HCT116 (cell line): Measurements from ENCODE around the gene ALAS1. TPM values are rescaled to one million over a fixed set of nuclear protein-coding genes. Genes with fewer than 3 reads are reported as not detected.

Source experiments
- ATAC-seq: fragments of 200-7000 bp; cut with Tn5 transposase; 2 replicates; pipeline ENCODE4 v1.9.1; 2020; ENCODE audit warnings: mild to moderate bottlenecking, moderate library complexity
- BruUV-seq: library from RNA; stranded (reverse); fragments of 400-500 nt; replicated peaks from 2 replicates; lab custom pipeline; 2021; lab: Mats Ljungman, UMichigan
- CTCF ChIA-PET: fragments of 300-600 bp; sonication (Branson Sonifier 250); formaldehyde crosslinking; loops from one replicate; lab custom pipeline; 2021; ENCODE audit warnings: antibody characterized with exemption; lab: Charles Lee
- POLR2A ChIA-PET: fragments of 300-600, 350-600 bp; sonication (Branson Sonifier 250); formaldehyde crosslinking; loops from one replicate; lab custom pipeline; 2021; ENCODE audit warnings: antibody characterized with exemption; lab: Charles Lee
- RAD21 ChIA-PET, 2 experiments: fragments of 300-600 bp; sonication (Branson Sonifier 250); formaldehyde crosslinking; loops; one replicate each; lab custom pipeline; 2023; ENCODE audit warnings: low total read pairs in 2 of 2; ENCODE audit not compliant: uncharacterized antibody in 2 of 2, unreplicated experiment in 2 of 2, low non-redundant PET in 1 of 2; lab: Charles Lee
- DNase-seq: peaks from one replicate; pipeline ENCODE4 v3.0.0-alpha.2; 2010; ENCODE audit warnings: low read depth, low spot score
- H2AFZ ChIP-seq: fragments of 200-600 bp; shearing (Covaris generic), sonication (generic); 2 replicates; pipeline ENCODE4 v1.6.1; 2017; ENCODE audit warnings: low read depth, mixed run types, mixed read lengths, antibody characterized with exemption, low read length; ENCODE audit not compliant: poor library complexity, severe bottlenecking
- H3K27ac ChIP-seq: 2 replicates; pipeline ENCODE4 v1.5.1; 2012; ENCODE audit warnings: low read depth, low read length
- H3K27me3 ChIP-seq: fragments of 200-600 bp; sonication (generic); 2 replicates; pipeline ENCODE4 v1.6.1; 2016; ENCODE audit warnings: mixed run types, low read length, mixed read lengths; ENCODE audit not compliant: insufficient read depth
- H3K36me3 ChIP-seq, 2 experiments: fragments of 200-500 bp in 1 of 2; fragments of 200-600 bp in 1 of 2; sonication (Bioruptor generic) in 1 of 2; sonication (generic) in 1 of 2; 2 replicates each; pipeline versions ENCODE4 v1.5.1 to v1.6.1; 2014 to 2016; ENCODE audit warnings: low read length in 2 of 2, inconsistent platforms in 1 of 2, mixed read lengths in 1 of 2, mixed run types in 1 of 2; ENCODE audit not compliant: insufficient read depth in 2 of 2, control insufficient read depth in 1 of 2
- H3K4me1 ChIP-seq, 2 experiments: fragments of 200-600 bp in 1 of 2; sonication (generic) in 1 of 2; 2 replicates each; pipeline versions ENCODE4 v1.5.1 to v1.6.1; 2012 to 2017; ENCODE audit warnings: low read length in 2 of 2, inconsistent platforms in 1 of 2, mild to moderate bottlenecking in 1 of 2, mixed read lengths in 1 of 2, mixed run types in 1 of 2, moderate library complexity in 1 of 2; ENCODE audit not compliant: insufficient read depth in 2 of 2, control insufficient read depth in 1 of 2
- H3K4me2 ChIP-seq: fragments of 200-600 bp; sonication (generic); 2 replicates; pipeline ENCODE4 v1.6.1; 2017; ENCODE audit warnings: mixed run types, low read length, mixed read lengths
- H3K4me3 ChIP-seq, 2 experiments: fragments of 200-600 bp in 1 of 2; sonication (generic) in 1 of 2; replicated peaks in 1 of 2; 2 replicates each; pipeline ENCODE4 v1.5.1; 2011 to 2016; ENCODE audit warnings: low read length in 2 of 2, control low read depth in 1 of 2, low read depth in 1 of 2, mild to moderate bottlenecking in 1 of 2, mixed read lengths in 1 of 2, mixed run types in 1 of 2
- H3K79me2 ChIP-seq: fragments of 200-600 bp; sonication (generic); 2 replicates; pipeline ENCODE4 v1.6.1; 2017; ENCODE audit warnings: mild to moderate bottlenecking, mixed run types, low read length, moderate library complexity, mixed read lengths; ENCODE audit not compliant: insufficient read depth
- H3K9ac ChIP-seq: fragments of 200-600 bp; sonication (generic); 2 replicates; pipeline ENCODE4 v1.6.1; 2016; ENCODE audit warnings: low read length, mixed read lengths
- H3K9me2 ChIP-seq: fragments of 200-600 bp; sonication (generic), shearing (Covaris generic); 2 replicates; pipeline ENCODE4 v1.6.1; 2017; ENCODE audit warnings: mixed run types, mild to moderate bottlenecking, moderate library complexity; ENCODE audit not compliant: insufficient read depth
- H3K9me3 ChIP-seq, 2 experiments: fragments of 200-500 bp in 1 of 2; fragments of 200-600 bp in 1 of 2; sonication (Bioruptor generic) in 1 of 2; sonication (generic) in 1 of 2; 2 replicates each; pipeline ENCODE4 v1.6.1; 2014 to 2017; ENCODE audit warnings: low read length in 2 of 2, mixed read lengths in 2 of 2, inconsistent platforms in 1 of 2, low read depth in 1 of 2, mild to moderate bottlenecking in 1 of 2, mixed run types in 1 of 2, moderate library complexity in 1 of 2; ENCODE audit not compliant: control insufficient read depth in 1 of 2, insufficient read depth in 1 of 2
- H4K20me1 ChIP-seq: fragments of 200-600 bp; sonication (generic), shearing (Covaris generic); 2 replicates; pipeline ENCODE4 v1.6.1; 2017; ENCODE audit warnings: mixed run types, mild to moderate bottlenecking, moderate library complexity; ENCODE audit not compliant: insufficient read depth
- ATF3 ChIP-seq: IDR thresholded peaks from 2 replicates; pipeline ENCODE4 v1.6.1; 2012
- CBX3 ChIP-seq: IDR thresholded peaks from 2 replicates; pipeline ENCODE4 v1.6.1; 2012; ENCODE audit warnings: low read depth
- CEBPB ChIP-seq: IDR thresholded peaks from 2 replicates; pipeline ENCODE4 v1.6.1; 2012; ENCODE audit warnings: low read depth
- CTCF ChIP-seq, 3 experiments: fragments of 200-600 bp in 1 of 3; sonication (generic) in 1 of 3; IDR thresholded peaks in 2 of 3; conservative IDR thresholded peaks in 1 of 3; 2 replicates each; pipeline ENCODE4 v1.5.1; 2012 to 2017; ENCODE audit warnings: low read depth in 2 of 3, low read length in 2 of 3, antibody characterized with exemption in 1 of 3, borderline replicate concordance in 1 of 3, control low read depth in 1 of 3, mild to moderate bottlenecking in 1 of 3, mixed read lengths in 1 of 3, mixed run types in 1 of 3, moderate library complexity in 1 of 3; ENCODE audit not compliant: insufficient read depth in 1 of 3
- EZH2 ChIP-seq: fragments of 200-600 bp; sonication (generic); IDR thresholded peaks from 2 replicates; pipeline ENCODE4 v1.6.1; 2017; ENCODE audit warnings: antibody characterized with exemption, mixed run types
- EZH2phosphoT487 ChIP-seq: fragments of 200-600 bp; IDR thresholded peaks from 2 replicates; pipeline ENCODE4 v1.6.1; 2018; ENCODE audit warnings: antibody characterized with exemption, borderline replicate concordance
- MAX ChIP-seq: IDR thresholded peaks from 2 replicates; pipeline ENCODE4 v1.6.1; 2012
- POLR2A ChIP-seq: IDR thresholded peaks from 2 replicates; pipeline ENCODE4 v1.7.0; 2011; ENCODE audit warnings: borderline replicate concordance; ENCODE audit not compliant: insufficient read depth, insufficient read length; ENCODE audit errors: extremely low read depth
- POLR2AphosphoS5 ChIP-seq: IDR thresholded peaks from 2 replicates; pipeline ENCODE4 v1.6.1; 2011; ENCODE audit warnings: mild to moderate bottlenecking, low read depth, low read length, moderate library complexity
- RAD21 ChIP-seq: IDR thresholded peaks from 2 replicates; pipeline ENCODE4 v1.6.1; 2012; ENCODE audit warnings: low read depth, mild to moderate bottlenecking
- SIN3A ChIP-seq: IDR thresholded peaks from 2 replicates; pipeline ENCODE4 v1.6.1; 2012; ENCODE audit warnings: low read depth
- YY1 ChIP-seq: IDR thresholded peaks from 2 replicates; pipeline ENCODE4 v1.6.1; 2011; ENCODE audit warnings: low read length, low read depth, moderate library complexity, mild to moderate bottlenecking; ENCODE audit not compliant: insufficient replicate concordance; ENCODE audit errors: extremely low read depth
- ZBTB33 ChIP-seq: IDR thresholded peaks from 2 replicates; pipeline ENCODE4 v1.6.1; 2011; ENCODE audit warnings: mild to moderate bottlenecking, low read length, moderate library complexity; ENCODE audit not compliant: insufficient replicate concordance; ENCODE audit errors: extremely low read depth
- ZFX ChIP-seq: fragments of 450-650 bp; IDR thresholded peaks from 2 replicates; pipeline ENCODE4 v1.6.1; 2017
- intact Hi-C: fragments of 100-400 bp; cut with micrococcal nuclease; formaldehyde crosslinking; loops from 2 replicates; pipeline ENCODE4 v1.10.0; 2022
- total RNA-seq: library from RNA; stranded (reverse); gene quantifications from one replicate; pipeline ENCODE4 v1.2.1, GENCODE V29; 2021; ENCODE audit not compliant: unreplicated experiment

ALAS1 gene
- total RNA-seq, 1 experiment from 2014 or later: 74.0 TPM

GRCh38 chr3:52191663-52192062 is 6.3 kb upstream of the ALAS1 start:
- BruUV-seq: no TSS peak
- DNase-seq (no peak), ATAC-seq (no peak)
- Histone ChIP-seq H3K27me3 (no peaks in the 10 kb centered on the region), H3K4me1 (peaks cover 0 to 11% of the 10 kb centered on the region in 2 experiments; a peak in 3 of 4 replicates), H3K36me3 (no peaks in the 10 kb centered on the region), H3K4me2 (no peak overlapping the region), H3K79me2 (no peaks in the 10 kb centered on the region), H3K27ac (no peak overlapping the region), H4K20me1 (no peaks in the 10 kb centered on the region), H3K9me3 (no peaks in the 10 kb centered on the region), H3K9ac (no peak overlapping the region), H3K4me3 (no peak overlapping the region), H3K9me2 (no peaks in the 10 kb centered on the region), H2AFZ (no peak overlapping the region)
- intact Hi-C loops: no loop called here
- POLR2A ChIA-PET: no interaction called here
- TF ChIP-seq ZBTB33: no peak
- CTCF ChIA-PET: no interaction called here
- RAD21 ChIA-PET: no interaction called here

GRCh38 chr3:52193065-52193464 is 4.9 kb upstream of the ALAS1 start:
- Histone ChIP-seq H3K79me2 (peaks cover under 1% of the 10 kb centered on the region; the same call in 1 of the 2 replicates), H3K4me1 (peaks cover 9 to 23% of the 10 kb centered on the region in 2 experiments), H3K9me3 (no peaks in the 10 kb centered on the region), H3K4me2 (peak overlapping the region; percentile 46), H3K36me3 (no peaks in the 10 kb centered on the region), H3K9ac (no peak overlapping the region), H2AFZ (no peak overlapping the region), H3K9me2 (no peaks in the 10 kb centered on the region), H3K27me3 (no peaks in the 10 kb centered on the region), H4K20me1 (no peaks in the 10 kb centered on the region), H3K4me3 (no peak overlapping the region), H3K27ac (no peak overlapping the region)
- intact Hi-C loops: no loop called here
- RAD21 ChIA-PET: no interaction called here
- ATAC-seq: no peak
- no TSS peak for BruUV-seq
- DNase-seq: no peak
- TF ChIP-seq POLR2A (no peak), SIN3A (no peak), YY1 (no peak), CEBPB (no peak), CBX3 (no peak), CTCF (IDR thresholded peaks at IDR 0.05 in 2 of 3, conservative IDR thresholded peaks at IDR 0.05 in 1 of 3; ENCODE audit: borderline replicate concordance in 1 of 3, insufficient read depth in 1 of 3, low read depth in 2 of 3, low read length in 2 of 3) (no peak), EZH2phosphoT487 (no peak), EZH2 (no peak), RAD21 (no peak), POLR2AphosphoS5 (no peak), MAX (no peak), ZFX (no peak), ATF3 (no peak)
- POLR2A ChIA-PET: no interaction called here
- CTCF ChIA-PET: no interaction called here
